ENCODE measurements around the gene CCDC63.

Gene CCDC63

GRCh38 chr12:110874781-110875180 is 28.0 kb downstream of the CCDC63 start:
- in situ Hi-C loops (cut with MboI; ENCODE audit: low sequenced_read_pairs) = no loop called here

- in situ Hi-C loops (cut with MboI; ENCODE audit: low sequenced_read_pairs) = no loop called here
These were observed 33.9 kb downstream of the CCDC63 start for GRCh38 chr12:110880651-110881050.

GRCh38 chr12:110883251-110883650 is 36.5 kb downstream of the CCDC63 start:
- in situ Hi-C loops (cut with MboI; ENCODE audit: low sequenced_read_pairs) = no loop called here

- in situ Hi-C loops (cut with MboI; ENCODE audit: low sequenced_read_pairs) = no loop called here
These were observed 38.5 kb downstream of the CCDC63 start for GRCh38 chr12:110885152-110885840.

GRCh38 chr12:110888256-110888991 is 41.6 kb downstream of the CCDC63 start:
- in situ Hi-C loops (cut with MboI; ENCODE audit: low sequenced_read_pairs) = no loop called here

- in situ Hi-C loops (cut with MboI; ENCODE audit: low sequenced_read_pairs) = no loop called here
These were observed 42.6 kb downstream of the CCDC63 start for GRCh38 chr12:110889361-110889760.

GRCh38 chr12:110893956-110894355 is 47.2 kb downstream of the CCDC63 start:
- in situ Hi-C loops (cut with MboI; ENCODE audit: low sequenced_read_pairs) = no loop called here

- in situ Hi-C loops (cut with MboI; ENCODE audit: low sequenced_read_pairs) = no loop called here
These were observed 49.8 kb downstream of the CCDC63 start for GRCh38 chr12:110896559-110896958.

GRCh38 chr12:110901401-110901800 is 54.6 kb downstream of the CCDC63 start:
- in situ Hi-C loops (cut with MboI; ENCODE audit: low sequenced_read_pairs) = no loop called here

- in situ Hi-C loops (cut with MboI; ENCODE audit: low sequenced_read_pairs) = no loop called here
These were observed 56.7 kb downstream of the CCDC63 start for GRCh38 chr12:110903511-110903910.

- in situ Hi-C loops (cut with MboI; ENCODE audit: low sequenced_read_pairs) = no loop called here
These were observed 59.3 kb downstream of the CCDC63 start for GRCh38 chr12:110906083-110906482.

GRCh38 chr12:110906516-110906915 is 59.7 kb downstream of the CCDC63 start:
- in situ Hi-C loops (cut with MboI; ENCODE audit: low sequenced_read_pairs) = no loop called here

- in situ Hi-C loops (cut with MboI; ENCODE audit: low sequenced_read_pairs) = no loop called here
These were observed 60.2 kb downstream of the CCDC63 start for GRCh38 chr12:110906985-110907384.

GRCh38 chr12:110907583-110907982 is 60.8 kb downstream of the CCDC63 start:
- in situ Hi-C loops (cut with MboI; ENCODE audit: low sequenced_read_pairs) = no loop called here

- in situ Hi-C loops (cut with MboI; ENCODE audit: low sequenced_read_pairs) = no loop called here
These were observed 61.8 kb downstream of the CCDC63 start for GRCh38 chr12:110908377-110909152.

GRCh38 chr12:110912263-110912662 is 65.5 kb downstream of the CCDC63 start:
- in situ Hi-C loops (cut with MboI; ENCODE audit: low sequenced_read_pairs) = no loop called here

GRCh38 chr12:110913119-110914056 is 66.6 kb downstream of the CCDC63 start:
- in situ Hi-C loops (cut with MboI; ENCODE audit: low sequenced_read_pairs) = no loop called here

- in situ Hi-C loops (cut with MboI; ENCODE audit: low sequenced_read_pairs) = no loop called here
These were observed 69.6 kb downstream of the CCDC63 start for GRCh38 chr12:110916295-110916875.

- in situ Hi-C loops (cut with MboI; ENCODE audit: low sequenced_read_pairs) = no loop called here
These were observed 70.7 kb downstream of the CCDC63 start for GRCh38 chr12:110917467-110917866.

- in situ Hi-C loops (cut with MboI; ENCODE audit: low sequenced_read_pairs) = no loop called here
These were observed 71.2 kb downstream of the CCDC63 start for GRCh38 chr12:110917961-110918360.
